ENCODE results near the gene CMTM8.

The CMTM8 gene

DNA sequence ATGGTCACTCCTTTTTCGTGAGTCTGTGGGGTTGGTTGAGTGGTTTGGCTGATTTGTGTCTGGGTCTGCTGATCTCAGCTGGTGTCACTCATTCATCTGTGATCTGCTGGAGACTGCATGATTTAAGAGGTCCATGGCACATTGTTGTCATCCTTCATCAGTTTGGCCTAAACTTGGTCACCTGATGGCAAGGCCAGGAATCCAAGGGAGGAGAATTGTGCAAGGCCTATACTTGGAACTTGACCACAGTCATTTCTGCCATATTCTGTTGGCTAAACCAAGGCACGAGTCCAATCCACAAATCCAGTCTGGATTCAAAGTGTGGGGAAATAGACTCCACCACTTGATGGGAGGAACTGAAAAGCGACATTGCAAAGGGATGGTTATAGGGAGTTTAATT, 67.6 kb downstream of the CMTM8 start:
- in situ Hi-C loops (cut with HindIII; ENCODE audit: low pct_unique_long_range_greater_than_20kb, low sequenced_read_pairs) = no loop called here
- no peak for DNase-seq (ENCODE audit: low read depth in 1 of 2, low spot score in 1 of 2)
- TF ChIP-seq JUND (IDR thresholded peaks at IDR 0.05; ENCODE audit: low read depth) = no peak

DNA sequence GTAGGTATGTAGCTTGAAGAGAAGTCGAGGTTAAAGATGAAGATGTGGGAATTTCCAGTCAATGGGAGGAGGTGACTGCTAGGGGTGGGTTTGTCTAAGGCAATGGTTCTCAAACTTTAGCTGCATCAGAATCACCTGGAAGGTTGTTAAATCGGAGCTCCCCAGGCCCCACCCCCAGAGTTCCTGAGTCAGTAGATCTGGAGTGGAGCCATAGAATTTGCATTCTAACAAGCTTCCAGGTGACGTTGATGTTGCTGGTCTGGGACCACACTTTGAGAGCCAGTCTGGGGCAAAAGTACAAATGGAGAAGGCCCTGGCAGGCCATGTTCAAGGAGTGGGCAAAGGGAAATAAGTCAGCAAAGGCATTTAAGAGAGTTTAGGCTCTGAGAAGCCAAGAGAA, 69.1 kb downstream of the CMTM8 start:
- TF ChIP-seq JUND (IDR thresholded peaks at IDR 0.05; ENCODE audit: low read depth) = no peak
- in situ Hi-C loops (cut with HindIII; ENCODE audit: low pct_unique_long_range_greater_than_20kb, low sequenced_read_pairs) = no loop called here
- DNase-seq (ENCODE audit: low read depth in 1 of 2, low spot score in 1 of 2) = no peak

DNA sequence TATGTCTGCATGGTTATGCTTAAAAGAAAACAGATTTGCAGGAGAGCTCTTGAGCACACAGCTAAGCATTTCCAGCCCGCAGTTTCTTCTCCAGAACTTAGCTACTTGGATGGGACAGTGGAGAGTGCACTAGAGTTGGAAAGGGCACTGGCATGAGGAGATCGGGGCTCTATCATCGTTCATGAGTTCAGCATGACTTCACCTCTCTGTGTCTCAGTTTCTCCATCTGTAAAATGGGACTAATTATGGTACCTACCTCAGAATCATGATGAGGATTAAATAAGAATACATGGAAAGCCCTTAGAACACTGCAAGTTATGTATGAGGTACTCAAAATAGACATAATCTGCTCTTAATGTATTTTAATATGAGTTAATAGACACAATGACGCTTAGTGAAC, 69.9 kb downstream of the CMTM8 start:
- in situ Hi-C loops (cut with HindIII; ENCODE audit: low pct_unique_long_range_greater_than_20kb, low sequenced_read_pairs) = no loop called here
- TF ChIP-seq JUND (IDR thresholded peaks at IDR 0.05; ENCODE audit: low read depth) = no peak
- DNase-seq (ENCODE audit: low read depth in 1 of 2, low spot score in 1 of 2) = no peak

DNA sequence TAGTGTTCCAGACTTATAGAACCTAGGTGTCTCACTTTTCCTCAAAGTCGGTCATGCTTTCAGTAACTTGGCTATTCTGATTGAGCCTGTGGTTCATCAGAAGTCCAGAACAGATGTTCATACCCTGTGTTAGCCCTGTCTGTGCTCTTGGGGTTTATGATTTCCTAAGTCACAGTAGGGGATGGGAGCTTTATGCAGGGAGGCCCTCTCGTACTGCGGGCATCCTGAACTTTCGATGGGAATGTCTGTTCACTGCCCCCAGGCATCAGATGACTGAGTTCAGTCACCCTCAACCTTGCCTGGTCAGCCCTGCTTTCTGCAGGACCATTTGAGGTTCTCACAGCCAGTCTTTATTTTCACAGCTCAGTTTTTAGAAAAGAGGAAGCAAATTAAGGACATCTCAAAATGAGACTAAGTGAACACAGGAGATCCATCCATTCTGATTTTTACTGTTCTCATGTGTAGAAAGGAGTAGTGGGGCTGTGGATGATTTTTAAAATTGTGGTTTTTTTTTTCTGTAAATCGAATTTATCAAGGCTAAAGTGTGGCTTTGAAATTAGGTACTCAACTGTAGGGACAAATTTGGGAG, 71.3 kb downstream of the CMTM8 start:
- no peak for DNase-seq (ENCODE audit: low read depth in 1 of 2, low spot score in 1 of 2)
- TF ChIP-seq JUND (IDR thresholded peaks at IDR 0.05; ENCODE audit: low read depth) = no peak
- in situ Hi-C loops (cut with HindIII; ENCODE audit: low pct_unique_long_range_greater_than_20kb, low sequenced_read_pairs) = no loop called here

DNA sequence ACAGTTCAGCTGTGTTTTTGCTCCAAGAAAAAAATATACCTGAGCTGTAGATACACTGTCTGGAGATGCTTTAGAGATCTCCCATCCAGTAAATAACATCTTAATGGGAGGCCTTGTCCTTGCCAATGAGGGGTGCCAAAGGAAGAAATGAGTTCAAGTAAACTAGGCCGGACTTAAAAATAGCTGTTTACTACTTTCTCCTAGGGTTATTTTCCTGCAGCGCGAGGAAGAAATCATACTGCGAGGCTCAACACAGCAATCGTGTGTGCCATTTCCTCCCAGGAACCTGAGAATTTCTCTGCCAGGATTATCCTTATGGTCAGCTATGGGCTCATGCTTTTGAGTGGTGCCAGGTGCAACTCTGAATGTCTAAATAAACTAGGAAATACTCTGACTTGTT, 71.9 kb downstream of the CMTM8 start:
- no peak for DNase-seq (ENCODE audit: low read depth in 1 of 2, low spot score in 1 of 2)
- in situ Hi-C loops (cut with HindIII; ENCODE audit: low pct_unique_long_range_greater_than_20kb, low sequenced_read_pairs) = no loop called here

DNA sequence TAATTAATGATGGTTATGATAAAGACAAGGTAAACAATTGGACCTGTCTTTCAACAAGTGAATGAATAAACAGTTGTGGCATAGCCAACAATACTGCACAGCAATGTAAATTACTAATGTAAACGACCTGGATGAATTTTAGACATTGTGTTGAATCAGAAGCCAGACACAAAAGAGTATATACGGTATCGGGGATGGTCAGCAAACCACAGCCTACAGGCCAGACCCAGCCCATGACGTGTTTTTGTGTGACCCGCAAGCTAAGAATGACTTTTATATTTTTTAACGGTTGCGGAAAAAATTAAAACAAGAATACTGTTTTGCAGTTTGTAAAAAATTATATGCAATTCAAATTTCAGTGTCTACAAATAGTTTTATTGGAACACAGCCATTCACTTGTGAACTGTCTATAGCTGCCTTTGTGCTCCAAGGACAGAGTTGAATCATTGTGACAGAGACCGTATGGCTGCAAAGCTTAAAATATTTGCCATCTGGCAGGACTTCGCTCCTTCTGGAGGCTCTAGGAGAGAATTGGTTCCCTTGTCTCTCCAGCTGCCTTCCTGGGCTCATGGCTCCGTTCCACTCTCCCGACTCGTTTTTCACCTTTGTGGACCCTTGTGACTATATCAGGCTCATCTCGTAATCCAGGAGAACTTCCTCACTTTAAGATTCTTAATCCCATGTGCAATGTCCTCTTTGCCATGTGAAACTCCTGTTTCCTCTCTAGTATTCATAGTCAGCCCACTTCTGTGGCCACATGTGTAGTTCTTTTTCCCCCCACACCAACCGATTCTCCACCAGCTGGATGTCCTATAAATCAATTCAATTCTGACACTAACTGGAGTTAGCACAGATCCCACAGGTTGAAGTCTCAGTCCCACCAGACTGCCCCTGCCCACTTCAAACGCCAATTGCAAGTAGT, 72.7 kb downstream of the CMTM8 start:
- in situ Hi-C loops (cut with HindIII; ENCODE audit: low pct_unique_long_range_greater_than_20kb, low sequenced_read_pairs) = no loop called here

More for the DNA sequence above, 71.9 kb downstream of the CMTM8 start:
- no peak for TF ChIP-seq JUND (IDR thresholded peaks at IDR 0.05; ENCODE audit: low read depth)

DNA sequence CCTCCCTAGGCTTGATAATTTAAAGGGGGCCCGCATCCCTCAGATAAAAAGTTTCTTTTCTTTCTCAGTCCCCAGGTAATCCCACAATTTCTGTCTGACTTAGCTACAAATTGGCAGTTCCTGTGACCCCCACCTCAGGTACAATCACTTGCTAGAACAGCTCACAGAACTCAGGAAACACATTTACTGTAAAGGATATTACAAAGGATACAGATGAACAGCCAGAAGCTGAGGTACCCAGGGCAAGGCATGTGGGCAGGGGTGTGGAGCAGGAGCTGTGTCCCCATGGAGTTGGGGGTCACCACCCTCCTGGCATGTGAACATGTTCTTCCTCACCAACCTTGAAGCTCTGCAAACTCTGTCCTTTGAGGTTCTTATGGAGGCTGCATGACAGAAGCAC, 73.8 kb downstream of the CMTM8 start:
- DNase-seq (ENCODE audit: low read depth in 1 of 2, low spot score in 1 of 2) = no peak
- in situ Hi-C loops (cut with HindIII; ENCODE audit: low pct_unique_long_range_greater_than_20kb, low sequenced_read_pairs) = no loop called here
- TF ChIP-seq JUND (IDR thresholded peaks at IDR 0.05; ENCODE audit: low read depth) = no peak

More for the DNA sequence above, 72.7 kb downstream of the CMTM8 start:
- no peak for TF ChIP-seq JUND (IDR thresholded peaks at IDR 0.05; ENCODE audit: low read depth)
- DNase-seq (ENCODE audit: low read depth in 1 of 2, low spot score in 1 of 2) = no peak

DNA sequence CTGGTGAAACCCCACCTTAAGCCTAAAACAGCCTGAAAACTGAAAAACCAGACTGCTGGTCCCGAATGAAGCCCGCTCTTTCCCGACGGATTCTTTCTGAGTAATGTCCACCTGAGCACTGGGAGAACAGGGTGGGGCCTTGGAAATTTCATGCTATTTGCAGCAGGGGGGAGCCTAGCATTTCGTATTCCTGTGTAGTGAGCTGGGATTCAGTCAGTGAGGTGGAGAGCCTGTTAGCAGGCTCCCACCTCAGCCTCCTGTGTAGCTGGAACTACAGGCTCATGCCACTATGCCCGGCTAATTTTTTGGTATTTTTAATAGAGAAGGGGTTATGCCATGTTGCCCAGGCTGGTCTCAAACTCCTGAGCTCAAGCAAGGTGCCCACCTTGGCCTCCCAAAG, 74.7 kb downstream of the CMTM8 start:
- TF ChIP-seq JUND (IDR thresholded peaks at IDR 0.05; ENCODE audit: low read depth) = no peak
- in situ Hi-C loops (cut with HindIII; ENCODE audit: low pct_unique_long_range_greater_than_20kb, low sequenced_read_pairs) = no loop called here
- no peak for DNase-seq (ENCODE audit: low read depth in 1 of 2, low spot score in 1 of 2)

DNA sequence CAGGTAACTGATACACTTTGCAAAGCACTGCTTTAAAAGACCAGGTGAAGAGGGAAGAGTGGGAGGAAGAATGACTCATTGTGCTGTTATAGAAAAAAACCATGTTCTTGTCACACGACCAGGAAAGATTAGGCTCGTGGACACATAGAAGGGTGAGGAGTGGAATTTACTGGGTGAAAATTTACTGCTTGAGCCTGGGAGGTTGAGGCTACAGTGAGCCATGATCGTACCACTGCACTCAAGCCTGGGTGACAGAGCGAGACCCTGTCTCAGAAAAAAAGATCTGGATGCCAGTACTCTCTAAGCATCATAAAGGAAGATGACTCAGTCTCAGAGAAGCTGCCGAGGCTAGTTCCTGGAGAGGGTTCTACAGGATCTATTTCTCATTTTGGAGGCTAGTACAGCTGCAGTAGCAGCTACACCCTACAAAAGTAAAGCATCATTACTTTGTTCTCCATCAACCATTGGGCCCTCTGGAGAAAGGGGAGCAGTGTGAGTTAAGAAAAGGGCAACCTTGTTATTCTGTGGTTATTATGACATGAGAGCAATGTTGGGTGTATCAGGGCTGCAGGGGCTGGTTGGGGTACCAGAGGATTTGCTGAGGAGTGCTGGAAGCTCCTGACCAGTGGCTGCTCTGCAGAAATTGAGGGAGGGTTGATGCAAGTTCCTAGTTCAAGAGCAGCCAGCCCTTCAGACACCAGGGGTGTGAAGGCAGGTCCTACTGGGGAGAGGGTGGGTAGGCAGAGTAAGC, 75.4 kb downstream of the CMTM8 start:
- no peak for DNase-seq (ENCODE audit: low read depth in 1 of 2, low spot score in 1 of 2)
- TF ChIP-seq JUND (IDR thresholded peaks at IDR 0.05; ENCODE audit: low read depth) = no peak
- in situ Hi-C loops (cut with HindIII; ENCODE audit: low pct_unique_long_range_greater_than_20kb, low sequenced_read_pairs) = no loop called here

DNA sequence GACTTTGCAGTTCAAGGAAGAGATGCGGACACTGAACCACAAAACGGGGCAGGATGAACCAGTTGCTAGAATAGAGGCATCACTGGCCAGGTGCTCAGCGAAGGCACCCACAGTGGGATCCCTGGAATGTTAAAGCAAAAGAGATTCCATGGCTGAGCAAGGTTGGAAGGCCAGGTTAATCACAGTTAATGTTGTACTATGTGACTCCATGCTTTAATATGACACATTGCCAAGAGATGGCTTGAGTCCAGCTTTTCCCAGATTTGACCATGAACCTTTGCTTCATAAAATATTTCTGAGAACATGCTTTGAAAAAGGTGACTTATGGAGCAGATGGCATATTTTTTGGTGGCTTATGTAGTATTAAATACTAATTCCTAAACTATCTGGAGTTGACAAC, 77.0 kb downstream of the CMTM8 start:
- no peak for DNase-seq (ENCODE audit: low read depth in 1 of 2, low spot score in 1 of 2)
- no peak for TF ChIP-seq JUND (IDR thresholded peaks at IDR 0.05; ENCODE audit: low read depth)
- in situ Hi-C loops (cut with HindIII; ENCODE audit: low pct_unique_long_range_greater_than_20kb, low sequenced_read_pairs) = no loop called here

DNA sequence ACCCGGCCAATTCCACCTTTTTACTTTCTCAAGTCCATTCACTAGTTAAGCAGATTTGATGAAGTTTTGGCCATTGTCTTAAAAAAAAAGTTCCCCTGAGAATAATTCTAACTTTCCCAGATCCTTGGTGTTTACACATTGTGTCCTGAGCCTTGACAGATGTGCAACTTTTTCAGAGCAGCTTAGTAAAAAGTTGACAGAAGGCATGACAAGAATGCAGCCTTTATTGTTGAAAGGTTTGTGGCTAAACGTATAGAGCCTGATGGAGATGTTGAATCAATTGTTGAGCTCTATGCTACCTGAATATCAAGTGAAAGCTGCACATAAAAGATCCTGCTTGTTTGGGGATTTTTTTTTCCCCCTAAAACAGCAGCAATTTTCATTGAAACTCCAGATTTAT, 77.8 kb downstream of the CMTM8 start:
- in situ Hi-C loops (cut with HindIII; ENCODE audit: low pct_unique_long_range_greater_than_20kb, low sequenced_read_pairs) = no loop called here
- no peak for TF ChIP-seq JUND (IDR thresholded peaks at IDR 0.05; ENCODE audit: low read depth)
- no peak for DNase-seq (ENCODE audit: low read depth in 1 of 2, low spot score in 1 of 2)

DNA sequence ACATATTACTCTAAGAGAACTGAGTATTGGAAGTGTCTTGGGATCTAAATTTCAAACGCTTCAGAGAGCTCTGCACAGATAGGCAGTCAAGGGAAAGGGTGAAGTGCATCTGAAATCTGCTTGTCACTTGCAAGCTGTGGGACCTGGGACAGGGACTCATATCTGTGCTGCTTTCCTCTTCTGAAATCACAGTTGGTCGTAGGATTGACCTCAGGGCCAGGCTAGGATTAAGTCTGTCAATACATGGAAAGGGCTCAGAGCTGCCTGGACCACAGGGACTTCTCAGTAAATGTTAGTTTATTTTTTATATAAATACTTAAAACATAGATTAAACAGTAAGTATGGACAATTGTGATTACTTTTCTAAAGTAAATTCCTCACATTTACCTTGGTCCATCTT, 78.5 kb downstream of the CMTM8 start:
- TF ChIP-seq JUND (IDR thresholded peaks at IDR 0.05; ENCODE audit: low read depth) = no peak
- no peak for DNase-seq (ENCODE audit: low read depth in 1 of 2, low spot score in 1 of 2)
- in situ Hi-C loops (cut with HindIII; ENCODE audit: low pct_unique_long_range_greater_than_20kb, low sequenced_read_pairs) = no loop called here

DNA sequence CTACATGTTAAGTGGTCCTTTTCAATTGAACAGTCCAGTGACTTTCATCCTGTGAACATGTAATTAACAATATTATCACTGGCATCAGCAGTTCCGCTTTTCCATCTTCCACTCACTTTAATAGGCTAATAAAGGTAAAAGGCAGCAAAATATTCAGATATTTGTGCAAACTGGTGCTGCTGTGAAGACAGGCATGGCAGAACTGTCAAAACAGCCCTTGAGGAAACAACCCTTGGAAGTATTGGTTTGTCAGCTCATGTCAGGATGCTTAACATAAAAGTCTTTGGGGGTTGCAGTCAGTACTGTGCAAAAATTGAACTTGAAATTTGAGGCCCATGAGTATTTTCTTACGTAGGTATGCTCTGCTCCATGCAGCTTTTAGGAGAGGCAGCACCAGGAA, 81.1 kb downstream of the CMTM8 start:
- DNase-seq (ENCODE audit: low read depth in 1 of 2, low spot score in 1 of 2) = no peak
- no peak for TF ChIP-seq JUND (IDR thresholded peaks at IDR 0.05; ENCODE audit: low read depth)
- in situ Hi-C loops (cut with HindIII; ENCODE audit: low pct_unique_long_range_greater_than_20kb, low sequenced_read_pairs) = no loop called here

Measured in T47D (cell line).